ENCODE results near the gene CLRN2. TPM values are rescaled to one million over a fixed set of nuclear protein-coding genes. Genes with fewer than 3 reads are reported as not detected.

The CLRN2 gene
- total and polyA plus RNA-seq, 2 donors (not counting 3 experiments of a cell fraction or from before 2014, with no cell fraction given), result not detected

DNA sequence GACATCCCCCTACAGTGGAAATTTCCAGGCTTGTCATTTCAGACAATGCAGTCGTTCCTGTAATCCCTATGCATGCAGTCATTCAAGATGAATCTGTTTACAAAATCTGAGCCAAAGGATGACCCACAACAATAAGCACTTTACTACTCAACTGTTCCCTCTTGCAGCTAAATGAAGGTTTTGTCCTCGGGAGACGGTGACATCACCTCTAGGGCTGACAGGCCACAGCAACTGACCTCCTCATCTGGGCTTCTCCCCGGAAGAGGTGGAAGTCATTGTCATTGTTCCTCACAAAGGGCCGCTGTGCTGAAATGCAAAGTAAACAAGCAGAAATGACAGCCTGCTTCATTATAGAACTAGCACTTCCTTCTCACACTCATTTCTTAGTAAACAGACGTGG lies 29.2 kb downstream of the CLRN2 start:
- Histone ChIP-seq H2AFZ (ENCODE audit: low read depth, low read length) (no peak overlapping the region), H3K27ac (ENCODE audit: insufficient read depth, low read depth, low read length) (no peak overlapping the region), H3K9me1 (replicated peaks; ENCODE audit: control insufficient read depth, extremely low read depth, insufficient read depth, low read length) (no peaks in the 10 kb centered on the region), H3K4me3 (replicated peaks in 1 of 3; ENCODE audit: insufficient read depth in 1 of 3, low read depth in 1 of 3, low read length in 3 of 3) (no peak overlapping the region), H3K9ac (replicated peaks; ENCODE audit: extremely low read depth, insufficient read depth, low read length) (no peak overlapping the region), H3K36me3 (ENCODE audit: control insufficient read depth in 2 of 2, extremely low read depth in 1 of 2, insufficient read depth in 2 of 2, low read length in 2 of 2) (no peaks in the 10 kb centered on the region), H3K79me2 (ENCODE audit: control insufficient read depth, insufficient read depth, low read length) (no peaks in the 10 kb centered on the region), H3K4me1 (ENCODE audit: control insufficient read depth, extremely low read depth, insufficient read depth, low read length) (peaks cover 4% of the 10 kb centered on the region), H3K27me3 (ENCODE audit: control insufficient read depth in 2 of 2, insufficient read depth in 2 of 2, low read length in 2 of 2) (peaks cover 2 to 3% of the 10 kb centered on the region in 2 experiments), H3K4me2 (ENCODE audit: insufficient read depth, low read length) (no peak overlapping the region), H4K20me1 (replicated peaks; ENCODE audit: control insufficient read depth, extremely low read depth, insufficient read depth, low read length) (no peaks in the 10 kb centered on the region), H3K9me3 (replicated peaks; ENCODE audit: control insufficient read depth, insufficient read depth, low read length) (no peaks in the 10 kb centered on the region)
- ChIA-PET POLR2A (no interaction called here), CTCF (no interaction called here)
- FAIRE-seq, result no peak
- no TSS peak for BruUV-seq (replicated peaks)
- intact Hi-C loops (cut with micrococcal nuclease) (no loop called here), dilution Hi-C loops (cut with MboI; ENCODE audit: extremely low pct_ligation_motif_present, low sequenced_read_pairs) (no loop called here)
- DNase-seq (ENCODE audit: low read depth, low spot score), result no peak
- TF ChIP-seq GATA2 (IDR thresholded peaks at IDR 0.05; ENCODE audit: insufficient read depth, insufficient read length, low read depth, low read length) (no peak), MYC (IDR thresholded peaks at IDR 0.05; ENCODE audit: low read depth, low read length) (no peak), JUN (IDR thresholded peaks at IDR 0.05; ENCODE audit: borderline replicate concordance, insufficient read depth, insufficient read length, low read depth) (no peak), POLR2A (IDR thresholded peaks at IDR 0.05; ENCODE audit: low read depth, low read length) (no peak), FOS (IDR thresholded peaks at IDR 0.05; ENCODE audit: borderline replicate concordance, insufficient read depth, low read length) (no peak), EZH2 (IDR thresholded peaks at IDR 0.05; ENCODE audit: borderline replicate concordance, low read depth, low read length, severe bottlenecking) (no peak), POLR2AphosphoS5 (IDR thresholded peaks at IDR 0.05; ENCODE audit: insufficient read depth, low read depth, low read length) (no peak)
- TF ChIP-seq, protein P1, sequence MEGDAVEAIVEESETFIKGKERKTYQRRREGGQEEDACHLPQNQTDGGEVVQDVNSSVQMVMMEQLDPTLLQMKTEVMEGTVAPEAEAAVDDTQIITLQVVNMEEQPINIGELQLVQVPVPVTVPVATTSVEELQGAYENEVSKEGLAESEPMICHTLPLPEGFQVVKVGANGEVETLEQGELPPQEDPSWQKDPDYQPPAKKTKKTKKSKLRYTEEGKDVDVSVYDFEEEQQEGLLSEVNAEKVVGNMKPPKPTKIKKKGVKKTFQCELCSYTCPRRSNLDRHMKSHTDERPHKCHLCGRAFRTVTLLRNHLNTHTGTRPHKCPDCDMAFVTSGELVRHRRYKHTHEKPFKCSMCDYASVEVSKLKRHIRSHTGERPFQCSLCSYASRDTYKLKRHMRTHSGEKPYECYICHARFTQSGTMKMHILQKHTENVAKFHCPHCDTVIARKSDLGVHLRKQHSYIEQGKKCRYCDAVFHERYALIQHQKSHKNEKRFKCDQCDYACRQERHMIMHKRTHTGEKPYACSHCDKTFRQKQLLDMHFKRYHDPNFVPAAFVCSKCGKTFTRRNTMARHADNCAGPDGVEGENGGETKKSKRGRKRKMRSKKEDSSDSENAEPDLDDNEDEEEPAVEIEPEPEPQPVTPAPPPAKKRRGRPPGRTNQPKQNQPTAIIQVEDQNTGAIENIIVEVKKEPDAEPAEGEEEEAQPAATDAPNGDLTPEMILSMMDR (IDR thresholded peaks at IDR 0.05; ENCODE audit: extremely low read depth in 1 of 2, insufficient read depth in 1 of 2, low read depth in 1 of 2, low read length in 2 of 2), result no peak
- TF ChIP-seq, protein P2, sequence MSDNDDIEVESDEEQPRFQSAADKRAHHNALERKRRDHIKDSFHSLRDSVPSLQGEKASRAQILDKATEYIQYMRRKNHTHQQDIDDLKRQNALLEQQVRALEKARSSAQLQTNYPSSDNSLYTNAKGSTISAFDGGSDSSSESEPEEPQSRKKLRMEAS (IDR thresholded peaks at IDR 0.05; ENCODE audit: insufficient read depth, insufficient read length), result no peak
